Osteocyte (in vitro differentiated cells): Measurements from ENCODE around the gene NCR1. TPM values are rescaled to one million over a fixed set of nuclear protein-coding genes. Genes with fewer than 3 reads are reported as not detected.
"Not testable (repeated sequence)": the region's sequence is repeated elsewhere in the genome, so short reads cannot be mapped to it uniquely, and the experiment has no call there.

ENCODE experiments used
- DNase-seq: peaks from one replicate; pipeline ENCODE4 v3.0.0; 2021; ENCODE audit warnings: mixed read lengths; ENCODE audit not compliant: unreplicated experiment; ENCODE audit errors: extremely low spot score
- H3K27ac Mint-ChIP-seq: one replicate; pipeline ENCODE4 v1.8.0; 2021; ENCODE audit warnings: mild to moderate bottlenecking, mixed read lengths; ENCODE audit not compliant: unreplicated experiment
- H3K27me3 Mint-ChIP-seq: one replicate; pipeline ENCODE4 v1.8.0; 2021; ENCODE audit warnings: mixed read lengths; ENCODE audit not compliant: unreplicated experiment
- H3K36me3 Mint-ChIP-seq: one replicate; pipeline ENCODE4 v1.8.0; 2021; ENCODE audit warnings: mixed read lengths; ENCODE audit not compliant: unreplicated experiment
- H3K4me1 Mint-ChIP-seq: one replicate; pipeline ENCODE4 v1.8.0; 2021; ENCODE audit warnings: mixed read lengths; ENCODE audit not compliant: unreplicated experiment
- H3K4me3 Mint-ChIP-seq: one replicate; pipeline ENCODE4 v1.8.0; 2021; ENCODE audit warnings: mild to moderate bottlenecking, moderate library complexity, mixed read lengths; ENCODE audit not compliant: unreplicated experiment
- H3K9me3 Mint-ChIP-seq: one replicate; pipeline ENCODE4 v1.8.0; 2021; ENCODE audit warnings: mixed read lengths; ENCODE audit not compliant: unreplicated experiment
- long read RNA-seq: library from polyadenylated mRNA; unstranded; transcript quantifications from one replicate; pipeline ENCODE4 v2.0.0, GENCODE V29; 2021
- total RNA-seq: library from RNA; stranded (reverse); gene quantifications from 2 replicates; pipeline ENCODE4 v1.2.1, GENCODE V29; 2021
- TF ChIP-seq, protein P1 (sequence below): fragments of 200-600 bp; sonication (generic); IDR thresholded peaks from 2 replicates; pipeline ENCODE4 v1.5.0; 2021; ENCODE audit warnings: antibody characterized with exemption, mild to moderate bottlenecking, moderate library complexity

NCR1 gene, protein sequence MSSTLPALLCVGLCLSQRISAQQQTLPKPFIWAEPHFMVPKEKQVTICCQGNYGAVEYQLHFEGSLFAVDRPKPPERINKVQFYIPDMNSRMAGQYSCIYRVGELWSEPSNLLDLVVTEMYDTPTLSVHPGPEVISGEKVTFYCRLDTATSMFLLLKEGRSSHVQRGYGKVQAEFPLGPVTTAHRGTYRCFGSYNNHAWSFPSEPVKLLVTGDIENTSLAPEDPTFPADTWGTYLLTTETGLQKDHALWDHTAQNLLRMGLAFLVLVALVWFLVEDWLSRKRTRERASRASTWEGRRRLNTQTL
- total RNA-seq, result not detected in 2 replicates
- long read RNA-seq, result 0 reads

DNA sequence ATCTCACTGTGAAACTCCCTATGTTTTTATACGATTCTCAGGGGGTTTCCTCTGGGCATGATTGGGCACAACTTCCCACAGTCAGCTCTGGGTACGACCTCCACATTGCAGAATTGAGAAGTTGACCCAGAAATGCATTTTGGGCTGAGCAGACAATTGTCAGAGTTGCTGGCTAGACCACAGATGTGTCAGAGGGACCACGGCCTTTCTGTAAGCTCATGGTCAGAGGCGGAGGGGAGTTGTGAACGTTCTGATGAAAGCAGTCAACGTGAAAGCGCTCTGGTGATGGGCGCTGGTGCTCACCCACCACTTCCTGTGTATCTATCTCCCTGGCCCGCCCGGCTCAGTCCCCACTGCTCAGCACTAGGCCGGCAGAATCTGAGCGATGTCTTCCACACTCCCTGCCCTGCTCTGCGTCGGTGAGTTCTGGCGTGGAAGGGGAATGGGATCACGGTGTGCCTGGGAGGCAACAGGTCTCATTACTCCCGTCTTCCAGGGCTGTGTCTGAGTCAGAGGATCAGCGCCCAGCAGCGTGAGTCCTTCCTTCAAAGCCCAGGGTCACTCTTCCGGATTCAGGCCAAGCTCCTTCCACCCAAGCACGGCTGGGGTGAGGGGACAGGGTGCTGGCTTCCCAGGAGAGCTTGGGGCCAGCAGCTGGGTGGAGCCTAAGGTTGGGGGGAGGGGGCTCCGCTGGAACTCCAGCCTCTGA is at the start of gene NCR1:
NCR1 (plus strand) TSS at position 346 of the 709 bp plus-strand sequence; CDS start at position 386, 40 bp downstream.
- TF ChIP-seq, protein P1, sequence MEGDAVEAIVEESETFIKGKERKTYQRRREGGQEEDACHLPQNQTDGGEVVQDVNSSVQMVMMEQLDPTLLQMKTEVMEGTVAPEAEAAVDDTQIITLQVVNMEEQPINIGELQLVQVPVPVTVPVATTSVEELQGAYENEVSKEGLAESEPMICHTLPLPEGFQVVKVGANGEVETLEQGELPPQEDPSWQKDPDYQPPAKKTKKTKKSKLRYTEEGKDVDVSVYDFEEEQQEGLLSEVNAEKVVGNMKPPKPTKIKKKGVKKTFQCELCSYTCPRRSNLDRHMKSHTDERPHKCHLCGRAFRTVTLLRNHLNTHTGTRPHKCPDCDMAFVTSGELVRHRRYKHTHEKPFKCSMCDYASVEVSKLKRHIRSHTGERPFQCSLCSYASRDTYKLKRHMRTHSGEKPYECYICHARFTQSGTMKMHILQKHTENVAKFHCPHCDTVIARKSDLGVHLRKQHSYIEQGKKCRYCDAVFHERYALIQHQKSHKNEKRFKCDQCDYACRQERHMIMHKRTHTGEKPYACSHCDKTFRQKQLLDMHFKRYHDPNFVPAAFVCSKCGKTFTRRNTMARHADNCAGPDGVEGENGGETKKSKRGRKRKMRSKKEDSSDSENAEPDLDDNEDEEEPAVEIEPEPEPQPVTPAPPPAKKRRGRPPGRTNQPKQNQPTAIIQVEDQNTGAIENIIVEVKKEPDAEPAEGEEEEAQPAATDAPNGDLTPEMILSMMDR, result no peak
- Mint-ChIP-seq H3K27me3 (no peaks in the 10 kb centered on the region), H3K4me3 (no peak within 1 kb of the TSS), H3K36me3 (no peaks in the 10 kb centered on the region), H3K9me3 (peaks cover 12% of the 10 kb centered on the region), H3K27ac (no peak within 1 kb of the TSS), H3K4me1 (no peaks in the 10 kb centered on the region)
- no peak for DNase-seq

DNA sequence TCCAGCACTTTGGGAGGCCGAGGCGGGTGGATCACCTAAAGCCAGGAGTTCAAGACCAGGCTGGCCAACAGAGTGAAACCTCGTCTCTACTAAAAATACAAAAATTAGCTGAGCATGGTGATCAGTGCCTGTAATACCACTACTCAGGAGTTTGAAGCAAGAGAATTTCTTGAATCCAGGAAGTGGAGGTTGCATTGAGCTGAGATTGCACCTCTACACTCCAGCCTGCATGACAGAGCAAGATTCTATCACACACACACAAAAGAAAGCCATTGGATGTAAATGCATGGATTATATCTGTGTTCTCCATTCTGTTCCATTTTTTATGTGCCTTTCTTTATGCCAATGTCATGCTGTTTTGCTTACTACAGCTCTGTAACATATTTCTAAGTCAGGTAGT is 47.5 kb upstream of the NCR1 start:
- H3K4me3 Mint-ChIP-seq, H3K4me1 Mint-ChIP-seq, H3K36me3 Mint-ChIP-seq, DNase-seq, H3K27ac Mint-ChIP-seq, H3K27me3 Mint-ChIP-seq: not testable (repeated sequence)
- H3K9me3 Mint-ChIP-seq, result peaks cover 43% of the 10 kb centered on the region

DNA sequence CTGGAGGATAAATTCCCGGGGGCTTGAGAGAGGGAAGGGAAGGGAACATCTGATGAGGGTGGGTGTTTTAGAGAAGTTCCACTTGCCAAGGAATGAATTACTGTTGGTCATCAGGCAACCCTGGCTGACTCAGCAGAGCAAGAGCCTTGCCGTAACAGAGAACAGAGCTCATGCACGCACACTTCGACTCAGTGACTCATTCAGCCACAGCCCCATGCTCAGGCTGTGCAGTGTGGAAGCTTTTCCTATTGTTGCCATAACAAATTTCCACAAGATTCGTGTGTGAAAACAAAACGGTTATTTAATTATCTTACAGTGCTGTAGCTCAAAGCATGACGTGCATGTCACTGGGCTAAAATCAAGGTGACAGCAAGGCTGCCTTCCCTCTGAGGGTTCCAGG is 46.5 kb upstream of the NCR1 start:
- H3K9me3 Mint-ChIP-seq, result peaks cover 38% of the 10 kb centered on the region
- H3K36me3 Mint-ChIP-seq, DNase-seq, H3K27me3 Mint-ChIP-seq, H3K4me1 Mint-ChIP-seq, H3K27ac Mint-ChIP-seq, H3K4me3 Mint-ChIP-seq: not testable (repeated sequence)

DNA sequence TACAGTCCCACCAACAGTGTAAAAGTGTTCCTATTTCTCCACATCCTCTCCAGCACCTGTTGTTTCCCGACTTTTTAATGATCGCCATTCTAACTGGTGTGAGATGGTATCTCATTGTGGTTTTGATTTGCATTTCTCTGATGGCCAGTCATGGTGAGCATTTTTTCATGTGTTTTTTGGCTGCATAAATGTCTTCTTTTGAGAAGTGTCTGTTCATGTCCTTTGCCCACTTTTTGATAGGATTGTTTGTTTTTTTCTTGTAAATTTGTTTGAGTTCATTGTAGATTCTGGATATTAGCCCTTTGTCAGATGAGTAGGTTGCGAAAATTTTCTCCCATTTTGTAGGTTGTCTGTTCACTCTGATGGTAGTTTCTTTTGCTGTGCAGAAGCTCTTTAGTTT is 42.5 kb upstream of the NCR1 start:
- not testable (repeated sequence) for H3K27me3 Mint-ChIP-seq, DNase-seq, H3K4me1 Mint-ChIP-seq, H3K27ac Mint-ChIP-seq, H3K36me3 Mint-ChIP-seq, H3K4me3 Mint-ChIP-seq
- H3K9me3 Mint-ChIP-seq, result peaks cover 34% of the 10 kb centered on the region

DNA sequence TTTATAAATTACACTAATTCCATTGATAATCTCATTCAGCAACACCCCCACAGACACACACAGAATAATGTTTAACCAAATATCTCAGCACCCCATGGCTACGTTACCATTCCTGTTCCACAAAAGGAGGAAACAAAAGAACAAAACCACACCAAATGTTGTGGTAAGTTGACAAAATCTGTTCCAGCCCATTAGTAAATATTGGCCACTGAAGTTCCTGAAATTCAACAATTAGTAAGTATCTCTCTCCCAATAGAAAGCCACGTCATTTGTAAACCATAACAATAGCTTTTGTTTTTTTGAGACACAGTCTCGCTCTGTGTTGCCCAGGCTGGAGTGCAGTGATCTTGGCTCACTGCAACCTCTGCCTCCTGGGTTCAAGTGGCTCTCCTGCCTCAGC is 34.3 kb upstream of the NCR1 start:
- Mint-ChIP-seq H3K4me1 (no peaks in the 10 kb centered on the region), H3K27me3 (no peaks in the 10 kb centered on the region), H3K4me3 (no peak overlapping the region), H3K9me3 (peaks cover 32% of the 10 kb centered on the region), H3K27ac (no peak overlapping the region), H3K36me3 (no peaks in the 10 kb centered on the region)
- DNase-seq, result no peak
- TF ChIP-seq, protein P1, result no peak

DNA sequence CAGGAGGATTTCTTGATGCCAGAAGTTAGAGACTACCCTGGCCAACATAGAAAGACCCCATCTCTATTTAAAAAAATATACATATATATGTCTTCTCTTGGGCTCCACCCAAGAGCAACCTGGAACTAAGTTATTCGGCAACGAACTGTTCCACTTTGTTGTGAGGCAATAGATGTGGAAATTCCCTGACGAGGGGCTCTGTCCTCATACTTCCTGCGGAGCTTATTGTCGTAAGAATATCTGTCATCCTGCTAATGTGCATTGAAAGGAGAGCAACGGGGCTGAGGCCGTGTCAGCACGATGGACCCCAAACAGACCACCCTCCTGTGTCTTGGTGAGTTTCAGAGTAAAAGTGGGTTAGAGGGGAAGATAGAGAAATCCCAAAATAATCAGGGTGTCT is 32.0 kb upstream of the NCR1 start, which contains the start of gene FCAR:
FCAR (plus strand) TSS at position 246 of the 400 bp plus-strand sequence; CDS start at position 301, 55 bp downstream.
- no peaks in the 10 kb centered on the region for H3K4me1 Mint-ChIP-seq
- H3K4me3 Mint-ChIP-seq, result no peak within 1 kb of the TSS
- no peaks in the 10 kb centered on the region for H3K36me3 Mint-ChIP-seq
- DNase-seq, result no peak
- TF ChIP-seq, protein P1, result no peak
- H3K27me3 Mint-ChIP-seq, result no peaks in the 10 kb centered on the region
- no peak within 1 kb of the TSS for H3K27ac Mint-ChIP-seq
- H3K9me3 Mint-ChIP-seq, result peaks cover 24% of the 10 kb centered on the region
